Endodermal cell (in vitro differentiated cells): Measurements from ENCODE around the gene TRAF3IP1. TPM values are rescaled to one million over a fixed set of nuclear protein-coding genes. Genes with fewer than 3 reads are reported as not detected.

Experiments used
- DNase-seq: peaks from one replicate; pipeline ENCODE4 v3.0.0-alpha.2; 2017
- H3K27ac ChIP-seq: 2 replicates; pipeline ENCODE4 v1.5.1; 2013; ENCODE audit warnings: mild to moderate bottlenecking, low read depth, low read length, moderate library complexity
- H3K27me3 ChIP-seq: 2 replicates; pipeline ENCODE4 v1.6.1; 2013; ENCODE audit warnings: mild to moderate bottlenecking, low read length, moderate library complexity; ENCODE audit not compliant: insufficient read depth, control insufficient read depth, poor library complexity, severe bottlenecking
- H3K36me3 ChIP-seq: 2 replicates; pipeline ENCODE4 v1.7.0; 2013; ENCODE audit warnings: mild to moderate bottlenecking, low read length, moderate library complexity; ENCODE audit not compliant: control insufficient read depth, insufficient read depth
- H3K4me1 ChIP-seq: one replicate; pipeline ENCODE4 v1.7.0; 2013; ENCODE audit warnings: low read length; ENCODE audit not compliant: control insufficient read depth, insufficient read depth
- H3K4me3 ChIP-seq: 2 replicates; pipeline ENCODE4 v1.5.1; 2013; ENCODE audit warnings: mild to moderate bottlenecking, low read length, moderate library complexity
- H3K9ac ChIP-seq: 2 replicates; pipeline ENCODE4 v1.6.1; 2013; ENCODE audit warnings: mild to moderate bottlenecking, low read length, moderate library complexity; ENCODE audit not compliant: poor library complexity, severe bottlenecking; ENCODE audit errors: extremely low read depth
- H3K9me3 ChIP-seq: 2 replicates; pipeline ENCODE4 v1.6.1; 2013; ENCODE audit warnings: mild to moderate bottlenecking, low read length, moderate library complexity; ENCODE audit not compliant: control insufficient read depth
- H3K27ac Mint-ChIP-seq: 2 replicates; pipeline ENCODE4 v1.8.0; 2020; ENCODE audit warnings: mixed read lengths
- H3K27me3 Mint-ChIP-seq: 2 replicates; pipeline ENCODE4 v1.8.0; 2021; ENCODE audit warnings: mild to moderate bottlenecking, mixed read lengths; ENCODE audit not compliant: insufficient read depth
- H3K36me3 Mint-ChIP-seq: 2 replicates; pipeline ENCODE4 v1.8.0; 2020; ENCODE audit warnings: low read depth, mixed read lengths
- H3K4me1 Mint-ChIP-seq: 2 replicates; pipeline ENCODE4 v1.8.0; 2020; ENCODE audit warnings: mixed read lengths
- H3K4me3 Mint-ChIP-seq: 2 replicates; pipeline ENCODE4 v1.8.0; 2020; ENCODE audit warnings: mild to moderate bottlenecking, moderate library complexity, mixed read lengths
- H3K9me3 Mint-ChIP-seq: 2 replicates; pipeline ENCODE4 v1.8.0; 2020; ENCODE audit warnings: mild to moderate bottlenecking, mixed read lengths
- CTCF ChIP-seq: fragments of 200-600 bp; sonication (generic); conservative IDR thresholded peaks from 2 replicates; pipeline ENCODE4 v1.5.0; 2021; ENCODE audit warnings: antibody characterized with exemption, mild to moderate bottlenecking
- WGBS, 2 experiments: methylation state at CpG; one replicate each; pipeline versions ENCODE4 v1.1.5 to v1.1.7; 2013; ENCODE audit warnings: missing lambda C conversion rate in 2 of 2, mixed read lengths in 1 of 2; ENCODE audit not compliant: insufficient coverage in 1 of 2, insufficient read length in 1 of 2; 5-methylcytosine and 5-hydroxymethylcytosine counted together
- total RNA-seq, 2 donors: library from RNA; stranded (reverse); fragmentation: NEBNext Ultra II Directional in 1 of 2; extraction: Animal tissue kit (Norgen Biotek cat#: 25700) in 1 of 2; gene quantifications; 2 replicates in 1 of 2; 3 replicates in 1 of 2; pipeline ENCODE4 v1.2.1, GENCODE V29; 2021

Gene TRAF3IP1
- total RNA-seq, 2 donors from 2014 or later: 21.9 to 28.3 TPM

DNA sequence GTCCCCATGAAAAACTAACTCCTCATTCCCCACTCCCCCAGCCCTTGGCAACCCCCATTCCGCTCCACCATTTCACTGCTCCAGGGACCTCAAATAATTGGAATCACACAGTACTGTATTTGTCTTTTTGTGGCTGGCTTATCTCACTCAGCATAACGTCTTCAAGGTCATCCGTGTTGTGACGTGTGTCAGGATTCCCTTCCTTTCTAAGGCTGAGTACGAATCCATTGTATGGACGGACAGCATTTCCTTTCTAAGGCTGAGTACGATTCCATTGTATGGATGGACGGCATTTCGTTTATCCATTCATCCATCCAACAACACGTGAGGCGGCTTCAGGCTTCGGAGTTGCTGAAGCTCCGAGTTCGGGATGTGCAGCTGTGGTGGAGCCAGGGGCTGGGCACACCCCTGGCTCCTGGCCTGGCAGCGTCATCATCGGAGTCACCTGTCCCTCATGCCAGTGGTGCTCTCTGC lies 105.2 kb downstream of the TRAF3IP1 start:
- H3K9me3 ChIP-seq: peaks cover 8% of the 10 kb centered on the region
- peaks cover 17% of the 10 kb centered on the region for H3K36me3 Mint-ChIP-seq
- H3K4me3 ChIP-seq: peak overlapping the region; percentile 99
- no peaks in the 10 kb centered on the region for H3K27me3 ChIP-seq
- peak; percentile 60 for DNase-seq
- H3K27ac Mint-ChIP-seq: no peak overlapping the region
- peaks cover 13% of the 10 kb centered on the region for H3K36me3 ChIP-seq
- no peaks in the 10 kb centered on the region for H3K4me1 ChIP-seq
- H3K27me3 Mint-ChIP-seq: no peaks in the 10 kb centered on the region
- peak overlapping the region; percentile 93 for H3K4me3 Mint-ChIP-seq
- peaks cover 6% of the 10 kb centered on the region for H3K9me3 Mint-ChIP-seq
- TF ChIP-seq CTCF: no peak
- peaks cover 18% of the 10 kb centered on the region for H3K4me1 Mint-ChIP-seq
- no peak overlapping the region for H3K27ac ChIP-seq
- 88 to 90% methylated on average over 7 to 16 of the region's 16 CpGs for WGBS, 2 experiments
- peak overlapping the region; percentile 44 for H3K9ac ChIP-seq

GRCh38 chr2:238425979-238426567 lies 105.8 kb downstream of the TRAF3IP1 start:
- Histone ChIP-seq H3K4me1 (no peaks in the 10 kb centered on the region), H3K9me3 (peaks cover 13% of the 10 kb centered on the region), H3K27ac (peak overlapping the region; percentile 91), H3K36me3 (peaks cover 19% of the 10 kb centered on the region), H3K9ac (peak overlapping the region; percentile 44), H3K4me3 (peak overlapping the region; percentile 99), H3K27me3 (no peaks in the 10 kb centered on the region)
- Mint-ChIP-seq H3K27ac (peak overlapping the region; percentile 93), H3K9me3 (peaks cover 6% of the 10 kb centered on the region), H3K4me3 (peak overlapping the region; percentile 93), H3K4me1 (peaks cover 14% of the 10 kb centered on the region), H3K36me3 (peaks cover 22% of the 10 kb centered on the region), H3K27me3 (no peaks in the 10 kb centered on the region)
- WGBS, 2 experiments: 5 to 10% methylated on average over 15 to 24 of the region's 24 CpGs
- DNase-seq: no peak
- TF ChIP-seq CTCF: no peak

DNA sequence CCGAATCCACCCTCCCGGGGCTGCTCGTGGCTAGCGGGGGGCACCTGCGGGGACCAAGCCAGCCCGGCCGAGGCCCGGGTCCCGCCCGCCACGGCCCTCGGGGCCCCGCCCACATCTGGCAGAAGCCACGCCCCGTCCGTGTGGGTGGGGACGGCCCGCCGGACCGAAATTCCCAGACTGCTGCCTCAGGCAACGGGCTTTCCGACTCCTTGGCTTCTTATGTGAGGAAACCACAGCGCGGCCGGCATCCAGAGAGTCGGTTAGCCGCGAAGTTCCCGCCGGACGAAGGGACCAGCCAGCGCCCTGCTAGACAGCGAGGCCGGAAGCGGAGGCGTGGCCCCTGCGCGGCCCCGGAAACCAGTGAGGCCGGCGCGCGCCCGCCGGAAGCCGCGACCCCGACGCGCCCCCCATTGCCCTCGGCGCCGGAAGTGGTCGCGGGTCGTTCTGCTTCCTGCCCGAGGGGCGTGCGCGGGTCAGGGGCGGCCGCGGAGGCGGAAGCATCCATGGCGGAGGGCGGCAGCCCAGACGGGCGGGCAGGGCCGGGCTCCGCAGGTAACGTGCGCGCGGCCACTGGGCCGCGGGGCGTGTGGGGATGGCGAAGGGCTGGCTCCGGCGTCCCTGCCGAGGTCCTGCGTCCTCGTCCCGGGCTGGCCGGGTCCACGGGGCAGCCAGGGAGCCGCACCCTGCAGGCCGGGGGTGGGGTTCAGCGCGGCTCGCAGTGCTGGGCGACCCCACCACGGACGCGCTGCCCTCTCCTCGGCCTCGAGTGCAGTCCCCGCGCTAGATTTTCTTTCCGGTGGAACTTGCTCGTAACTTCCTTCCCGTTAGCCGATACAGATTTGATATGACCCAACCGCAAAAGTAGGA lies 106.5 kb downstream of the TRAF3IP1 start, which contains the start of gene ASB1:
Gene ASB1 (plus strand): TSS at position 360 of the 867 bp plus-strand sequence. CDS start 144 bp downstream, at position 504.
- WGBS, 2 experiments: 0 to 1% methylated on average over 25 to 104 of the region's 104 CpGs
- peaks cover 19% of the 10 kb centered on the region for H3K36me3 ChIP-seq

More for the DNA sequence above, 106.5 kb downstream of the TRAF3IP1 start, which contains the start of gene ASB1:
- peak within 1 kb of the TSS; percentile 77 for H3K9ac ChIP-seq
- Mint-ChIP-seq H3K36me3 (peaks cover 27% of the 10 kb centered on the region), H3K9me3 (peaks cover 6% of the 10 kb centered on the region), H3K27me3 (no peaks in the 10 kb centered on the region), H3K4me1 (peaks cover 14% of the 10 kb centered on the region), H3K27ac (peak within 1 kb of the TSS; percentile 93), H3K4me3 (peak within 1 kb of the TSS; percentile 93)
- H3K27ac ChIP-seq: peak within 1 kb of the TSS; percentile 91
- peaks cover 16% of the 10 kb centered on the region for H3K9me3 ChIP-seq
- no peak for TF ChIP-seq CTCF
- H3K4me1 ChIP-seq: no peaks in the 10 kb centered on the region
- peak within 1 kb of the TSS; percentile 99 for H3K4me3 ChIP-seq
- H3K27me3 ChIP-seq: no peaks in the 10 kb centered on the region
- DNase-seq: peak; percentile 94
